ENCODE data around the gene VCX3A.

The VCX3A gene

DNA sequence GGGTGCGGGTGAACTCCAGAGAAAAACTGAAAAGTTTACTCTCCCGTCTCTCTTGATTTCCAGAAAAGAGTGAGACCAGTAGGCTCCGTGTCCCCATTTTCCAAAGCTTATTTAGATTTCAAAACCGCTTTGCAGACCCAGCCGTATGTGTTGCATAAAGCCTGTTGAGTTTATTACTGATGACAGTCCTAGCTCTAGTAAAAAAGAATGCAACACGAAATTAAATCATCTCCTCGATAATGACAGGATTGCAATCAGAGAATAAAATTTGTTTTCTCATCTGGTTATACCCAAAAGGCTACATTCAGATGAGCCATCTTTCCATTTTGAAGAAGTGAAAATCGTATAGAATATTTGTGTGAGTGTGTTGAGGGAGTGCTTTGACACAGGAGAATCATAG lies 16.1 kb upstream of the VCX3A start:
- no peaks in the 10 kb centered on the region for H4K20me1 ChIP-seq (ENCODE audit: insufficient read depth)

DNA sequence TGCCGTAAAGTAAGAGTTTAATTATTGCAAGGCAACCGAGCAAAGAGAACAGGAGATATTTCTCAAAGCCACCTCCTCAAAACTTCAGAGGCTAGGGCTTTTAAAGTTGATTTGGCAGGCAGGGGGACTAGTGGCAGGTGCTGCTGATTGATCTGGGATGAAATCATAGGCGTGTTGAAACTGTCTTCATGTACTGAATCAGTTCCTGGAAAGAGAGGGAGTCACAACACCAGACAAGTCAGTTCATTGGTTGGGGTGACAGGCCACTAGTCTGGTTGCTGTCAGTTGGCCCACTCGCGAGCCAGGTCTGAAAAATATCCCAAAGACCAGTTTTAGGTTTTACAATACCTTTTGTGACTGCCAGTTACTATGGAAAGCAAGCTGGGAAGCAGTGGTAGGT lies 10.8 kb upstream of the VCX3A start:
- Histone ChIP-seq H3K4me3 (IDR thresholded peaks at IDR 0.05; ENCODE audit: insufficient read depth, low read depth, low read length) (no peak overlapping the region), H3K9ac (no peak overlapping the region), H4K20me1 (ENCODE audit: insufficient read depth) (no peaks in the 10 kb centered on the region), H3K27ac (no peak overlapping the region), H3K4me2 (no peak overlapping the region), H3K36me3 (ENCODE audit: insufficient read depth) (no peaks in the 10 kb centered on the region), H3K27me3 (ENCODE audit: insufficient read depth, low read depth) (no peaks in the 10 kb centered on the region), H3K4me1 (ENCODE audit: low read depth, poor library complexity, severe bottlenecking) (no peaks in the 10 kb centered on the region), H2AFZ (ENCODE audit: low read depth) (no peak overlapping the region), H3K79me2 (ENCODE audit: insufficient read depth, low read depth) (no peaks in the 10 kb centered on the region)
- TF ChIP-seq, protein P1, sequence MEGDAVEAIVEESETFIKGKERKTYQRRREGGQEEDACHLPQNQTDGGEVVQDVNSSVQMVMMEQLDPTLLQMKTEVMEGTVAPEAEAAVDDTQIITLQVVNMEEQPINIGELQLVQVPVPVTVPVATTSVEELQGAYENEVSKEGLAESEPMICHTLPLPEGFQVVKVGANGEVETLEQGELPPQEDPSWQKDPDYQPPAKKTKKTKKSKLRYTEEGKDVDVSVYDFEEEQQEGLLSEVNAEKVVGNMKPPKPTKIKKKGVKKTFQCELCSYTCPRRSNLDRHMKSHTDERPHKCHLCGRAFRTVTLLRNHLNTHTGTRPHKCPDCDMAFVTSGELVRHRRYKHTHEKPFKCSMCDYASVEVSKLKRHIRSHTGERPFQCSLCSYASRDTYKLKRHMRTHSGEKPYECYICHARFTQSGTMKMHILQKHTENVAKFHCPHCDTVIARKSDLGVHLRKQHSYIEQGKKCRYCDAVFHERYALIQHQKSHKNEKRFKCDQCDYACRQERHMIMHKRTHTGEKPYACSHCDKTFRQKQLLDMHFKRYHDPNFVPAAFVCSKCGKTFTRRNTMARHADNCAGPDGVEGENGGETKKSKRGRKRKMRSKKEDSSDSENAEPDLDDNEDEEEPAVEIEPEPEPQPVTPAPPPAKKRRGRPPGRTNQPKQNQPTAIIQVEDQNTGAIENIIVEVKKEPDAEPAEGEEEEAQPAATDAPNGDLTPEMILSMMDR (conservative IDR thresholded peaks at IDR 0.05; ENCODE audit: low read depth, low read length): no peak

More for the DNA sequence above, 16.1 kb upstream of the VCX3A start:
- Histone ChIP-seq H3K9ac (no peak overlapping the region), H3K4me2 (no peak overlapping the region), H3K27me3 (ENCODE audit: insufficient read depth, low read depth) (no peaks in the 10 kb centered on the region), H3K4me3 (IDR thresholded peaks at IDR 0.05; ENCODE audit: insufficient read depth, low read depth, low read length) (no peak overlapping the region), H3K27ac (no peak overlapping the region), H3K4me1 (ENCODE audit: low read depth, poor library complexity, severe bottlenecking) (no peaks in the 10 kb centered on the region), H3K79me2 (ENCODE audit: insufficient read depth, low read depth) (no peaks in the 10 kb centered on the region), H3K36me3 (ENCODE audit: insufficient read depth) (no peaks in the 10 kb centered on the region), H2AFZ (ENCODE audit: low read depth) (no peak overlapping the region)
- TF ChIP-seq, protein P1 (conservative IDR thresholded peaks at IDR 0.05; ENCODE audit: low read depth, low read length): no peak

GRCh38 chrX:6526564-6527136 lies 8.3 kb downstream of the VCX3A start:
- no peaks in the 10 kb centered on the region for H3K36me3 ChIP-seq (ENCODE audit: insufficient read depth)
- no peak overlapping the region for H3K4me3 ChIP-seq (IDR thresholded peaks at IDR 0.05; ENCODE audit: insufficient read depth, low read depth, low read length)
- TF ChIP-seq, protein P1 (conservative IDR thresholded peaks at IDR 0.05; ENCODE audit: low read depth, low read length): no peak
- no peaks in the 10 kb centered on the region for H3K27me3 ChIP-seq (ENCODE audit: insufficient read depth, low read depth)
- no peaks in the 10 kb centered on the region for H3K79me2 ChIP-seq (ENCODE audit: insufficient read depth, low read depth)
- no peak overlapping the region for H2AFZ ChIP-seq (ENCODE audit: low read depth)
- H4K20me1 ChIP-seq (ENCODE audit: insufficient read depth): no peaks in the 10 kb centered on the region
- H3K4me2 ChIP-seq: no peak overlapping the region
- no peaks in the 10 kb centered on the region for H3K4me1 ChIP-seq (ENCODE audit: low read depth, poor library complexity, severe bottlenecking)
- no peak overlapping the region for H3K27ac ChIP-seq
- H3K9ac ChIP-seq: no peak overlapping the region

- Histone ChIP-seq H3K4me2 (no peak overlapping the region), H2AFZ (ENCODE audit: low read depth) (no peak overlapping the region), H3K27ac (no peak overlapping the region), H3K4me3 (IDR thresholded peaks at IDR 0.05; ENCODE audit: insufficient read depth, low read depth, low read length) (no peak overlapping the region), H3K79me2 (ENCODE audit: insufficient read depth, low read depth) (no peaks in the 10 kb centered on the region), H3K36me3 (ENCODE audit: insufficient read depth) (no peaks in the 10 kb centered on the region), H3K9ac (no peak overlapping the region), H4K20me1 (ENCODE audit: insufficient read depth) (no peaks in the 10 kb centered on the region), H3K27me3 (ENCODE audit: insufficient read depth, low read depth) (no peaks in the 10 kb centered on the region), H3K4me1 (ENCODE audit: low read depth, poor library complexity, severe bottlenecking) (no peaks in the 10 kb centered on the region)
- TF ChIP-seq, protein P1 (conservative IDR thresholded peaks at IDR 0.05; ENCODE audit: low read depth, low read length): no peak
Measured at GRCh38 chrX:6517376-6517775, 17.5 kb downstream of the VCX3A start.

Measured in KMS-11 (cell line).